GM23248 (cell line): ENCODE data around the gene NEMP2. TPM values are rescaled to one million over a fixed set of nuclear protein-coding genes. Genes with fewer than 3 reads are reported as not detected.

Experiments used
- DNase-seq: peaks from one replicate; pipeline ENCODE4 v3.0.0-alpha.2; 2015
- H2AFZ ChIP-seq: fragments of 200-600 bp; sonication (generic); 2 replicates; pipeline ENCODE4 v1.6.1; 2016; ENCODE audit warnings: antibody characterized with exemption
- H3F3A ChIP-seq: fragments of 200-600 bp; sonication (generic); 2 replicates; pipeline ENCODE4 v1.6.1; 2016; ENCODE audit warnings: mild to moderate bottlenecking, antibody characterized with exemption, mixed run types; ENCODE audit not compliant: insufficient read depth
- H3K27ac ChIP-seq: fragments of 200-600 bp; sonication (generic); 2 replicates; pipeline ENCODE4 v1.5.1; 2016; ENCODE audit warnings: mild to moderate bottlenecking
- H3K27me3 ChIP-seq: fragments of 200-600 bp; sonication (generic); replicated peaks from 2 replicates; pipeline ENCODE4 v1.6.1; 2016; ENCODE audit warnings: mild to moderate bottlenecking; ENCODE audit not compliant: insufficient read depth
- H3K36me3 ChIP-seq: fragments of 200-600 bp; sonication (generic); 2 replicates; pipeline ENCODE4 v1.6.1; 2016; ENCODE audit warnings: low read depth, mild to moderate bottlenecking
- H3K4me1 ChIP-seq: fragments of 200-600 bp; sonication (generic); 2 replicates; pipeline ENCODE4 v1.6.1; 2016; ENCODE audit warnings: mild to moderate bottlenecking; ENCODE audit not compliant: insufficient read depth
- H3K4me2 ChIP-seq: fragments of 200-600 bp; sonication (generic); one replicate; pipeline ENCODE4 v1.6.1; 2016; ENCODE audit warnings: mild to moderate bottlenecking; ENCODE audit not compliant: unreplicated experiment
- H3K4me3 ChIP-seq: fragments of 200-600 bp; sonication (generic); 2 replicates; pipeline ENCODE4 v1.5.1; 2016; ENCODE audit warnings: mild to moderate bottlenecking
- H3K79me2 ChIP-seq: fragments of 200-600 bp; sonication (generic); 2 replicates; pipeline ENCODE4 v1.6.1; 2016; ENCODE audit warnings: mild to moderate bottlenecking; ENCODE audit not compliant: insufficient read depth
- H3K9ac ChIP-seq: fragments of 200-600 bp; sonication (generic); 2 replicates; pipeline ENCODE4 v1.6.1; 2016; ENCODE audit warnings: mild to moderate bottlenecking
- H3K9me2 ChIP-seq: fragments of 200-600 bp; sonication (generic); 2 replicates; pipeline ENCODE4 v1.6.1; 2016; ENCODE audit warnings: mixed run types, mild to moderate bottlenecking, moderate library complexity; ENCODE audit not compliant: insufficient read depth
- H3K9me3 ChIP-seq: fragments of 200-600 bp; sonication (generic); one replicate; pipeline ENCODE4 v1.6.1; 2017; ENCODE audit warnings: low read depth
- H4K20me1 ChIP-seq: fragments of 200-600 bp; sonication (generic); 2 replicates; pipeline ENCODE4 v1.6.0; 2016; ENCODE audit not compliant: insufficient read depth
- EZH2 ChIP-seq: fragments of 200-600 bp; sonication (generic); IDR thresholded peaks from 2 replicates; pipeline ENCODE4 v1.6.1; 2018; ENCODE audit warnings: antibody characterized with exemption, mild to moderate bottlenecking; ENCODE audit not compliant: insufficient read depth, poor library complexity, severe bottlenecking
- EZH2phosphoT487 ChIP-seq: fragments of 200-600 bp; sonication (generic); IDR thresholded peaks from 2 replicates; pipeline ENCODE4 v1.6.1; 2018; ENCODE audit warnings: antibody characterized with exemption, moderate library complexity, mild to moderate bottlenecking, low read depth; ENCODE audit not compliant: insufficient read depth
- WGBS, 2 experiments: methylation state at CpG; one replicate each; pipeline ENCODE4 v1.1.6; 2015 to 2017; ENCODE audit warnings: low lambda C conversion rate in 2 of 2, low coverage in 1 of 2; ENCODE audit errors: missing lambda C conversion rate in 2 of 2; 5-methylcytosine and 5-hydroxymethylcytosine counted together
- in situ Hi-C: fragments of 300-500 bp; cut with MboI; formaldehyde crosslinking; loops from 2 replicates; pipeline ENCODE4 v1.15.0; 2020
- polyA plus RNA-seq: library from polyadenylated mRNA; unstranded; fragments of >200 nt; fragmentation: Nextera tagmentation; extraction: Ambion mirVana; gene quantifications from 2 replicates; pipeline ENCODE4 v1.2.1, GENCODE V29; 2016
- total RNA-seq: library from RNA; depleted of rRNA; stranded (reverse); fragments of >200 nt; shearing (Covaris generic); gene quantifications from 2 replicates; pipeline ENCODE4 v1.2.3, GENCODE V29; 2014

Gene NEMP2
- total and polyA plus RNA-seq, 2 experiments from 2014 or later = 2.7 to 3.8 TPM

DNA sequence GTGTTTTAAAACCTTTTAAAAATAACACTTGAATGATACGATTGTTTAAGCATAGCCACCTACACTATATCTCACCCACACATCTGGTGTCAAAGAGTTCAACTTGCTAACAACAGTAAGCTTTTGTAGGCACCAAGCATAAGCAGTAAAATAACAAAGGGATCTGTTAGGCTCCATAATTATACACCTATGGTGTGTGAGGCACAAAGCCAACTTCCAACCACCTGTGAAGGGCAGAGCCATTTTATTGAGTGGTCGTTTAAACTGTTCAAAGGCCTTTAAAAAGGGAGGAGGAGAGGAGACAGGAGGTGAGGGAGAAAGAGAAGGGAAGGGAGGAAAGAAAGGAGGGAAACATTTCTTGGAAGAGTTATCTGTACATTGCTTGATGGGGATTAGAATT is 27.9 kb downstream of the NEMP2 start:
- H3K9me2 ChIP-seq = no peaks in the 10 kb centered on the region
- H3K27ac ChIP-seq = no peak overlapping the region
- no peak overlapping the region for H3K9ac ChIP-seq
- 90 to 98% methylated on average over 2 of the region's 2 CpGs for WGBS, 2 experiments
- no peak overlapping the region for H3K4me2 ChIP-seq
- H3K36me3 ChIP-seq = no peaks in the 10 kb centered on the region
- peaks cover 4% of the 10 kb centered on the region; the same call in 1 of the 2 replicates for H3K4me1 ChIP-seq
- no peak for TF ChIP-seq EZH2
- TF ChIP-seq EZH2phosphoT487 = no peak
- H3F3A ChIP-seq = no peaks in the 10 kb centered on the region
- no peak for DNase-seq
- no peak overlapping the region for H2AFZ ChIP-seq
- H3K79me2 ChIP-seq = no peaks in the 10 kb centered on the region
- no peak overlapping the region for H3K4me3 ChIP-seq
- no peaks in the 10 kb centered on the region for H4K20me1 ChIP-seq
- no peaks in the 10 kb centered on the region for H3K27me3 ChIP-seq
- in situ Hi-C loops = loop anchor here (10.0 kb wide), 1 partner anchor 422 kb away; no protein-coding TSS in a partner anchor
- no peaks in the 10 kb centered on the region for H3K9me3 ChIP-seq

DNA sequence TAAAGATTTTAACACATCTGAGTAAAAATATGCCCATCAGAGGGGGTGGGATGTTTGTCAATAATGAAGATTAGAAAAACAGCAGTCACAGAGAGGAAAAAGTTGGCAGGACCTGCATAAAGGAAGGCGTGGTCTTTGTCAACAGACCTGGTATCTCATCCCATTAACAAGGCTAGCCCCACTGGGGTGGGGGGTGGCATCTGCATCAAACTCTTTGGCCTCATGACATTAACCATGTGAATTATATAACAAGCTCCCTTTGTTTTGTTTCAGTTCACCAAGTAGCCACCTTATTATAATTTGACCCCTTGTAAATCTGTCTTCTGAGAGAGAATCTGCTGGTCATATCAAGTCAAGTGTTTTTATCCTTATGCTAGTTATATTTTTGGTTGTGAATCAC is 28.8 kb downstream of the NEMP2 start:
- Histone ChIP-seq H3K9me3 (no peaks in the 10 kb centered on the region), H3K4me3 (no peak overlapping the region), H3K27me3 (no peaks in the 10 kb centered on the region), H3K79me2 (no peaks in the 10 kb centered on the region), H3K27ac (no peak overlapping the region), H3K9me2 (no peaks in the 10 kb centered on the region), H3F3A (no peaks in the 10 kb centered on the region), H3K4me1 (peaks cover 7% of the 10 kb centered on the region; the same call in 1 of the 2 replicates), H3K36me3 (no peaks in the 10 kb centered on the region), H2AFZ (no peak overlapping the region), H4K20me1 (no peaks in the 10 kb centered on the region), H3K9ac (no peak overlapping the region), H3K4me2 (no peak overlapping the region)
- no peak for DNase-seq
- in situ Hi-C loops = loop anchor here (10.0 kb wide), 1 partner anchor 421 kb away; no protein-coding TSS in a partner anchor
- WGBS, 2 experiments = 94 to 100% methylated on average over 1 of the region's 1 CpG
- TF ChIP-seq EZH2 = no peak
- no peak for TF ChIP-seq EZH2phosphoT487

DNA sequence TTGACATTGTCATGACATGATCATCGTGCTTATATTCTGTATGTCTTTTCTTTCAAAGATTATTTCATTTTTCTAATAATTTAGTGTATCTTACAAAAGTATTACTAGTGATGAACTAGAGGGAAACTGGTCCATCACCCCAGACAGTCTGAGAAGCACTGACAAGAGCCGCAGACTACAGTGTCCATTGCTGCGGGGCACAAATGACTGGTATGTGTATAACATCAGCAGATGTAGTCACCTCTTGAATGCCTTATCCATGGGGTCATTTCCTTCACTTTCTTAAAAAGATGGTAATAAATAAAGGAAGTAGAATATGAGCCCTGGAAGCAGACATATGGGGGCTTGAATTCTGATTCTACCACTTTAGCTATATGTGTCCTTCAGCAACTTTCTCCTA is 29.6 kb downstream of the NEMP2 start:
- WGBS, 2 experiments = 91 to 97% methylated on average over 3 of the region's 3 CpGs
- no peaks in the 10 kb centered on the region for H3K9me3 ChIP-seq
- no peaks in the 10 kb centered on the region for H3K27me3 ChIP-seq
- no peak for TF ChIP-seq EZH2phosphoT487
- no peak for TF ChIP-seq EZH2
- in situ Hi-C loops = loop anchor here (10.0 kb wide), 1 partner anchor 420 kb away; no protein-coding TSS in a partner anchor
- H4K20me1 ChIP-seq = no peaks in the 10 kb centered on the region
- H3K4me1 ChIP-seq = peaks cover 7% of the 10 kb centered on the region; the same call in 1 of the 2 replicates
- no peak overlapping the region for H3K9ac ChIP-seq
- H3F3A ChIP-seq = no peaks in the 10 kb centered on the region
- no peak overlapping the region for H2AFZ ChIP-seq
- H3K9me2 ChIP-seq = no peaks in the 10 kb centered on the region
- no peaks in the 10 kb centered on the region for H3K36me3 ChIP-seq
- H3K4me3 ChIP-seq = no peak overlapping the region
- H3K4me2 ChIP-seq = no peak overlapping the region
- H3K79me2 ChIP-seq = no peaks in the 10 kb centered on the region
- DNase-seq = no peak
- H3K27ac ChIP-seq = no peak overlapping the region

GRCh38 chr2:190503088-190503487 is 31.4 kb downstream of the NEMP2 start:
- H3K4me1 ChIP-seq = peaks cover 7% of the 10 kb centered on the region; the same call in 1 of the 2 replicates
- in situ Hi-C loops = loop anchor here (10.0 kb wide), 1 partner anchor 418 kb away; no protein-coding TSS in a partner anchor

More at GRCh38 chr2:190503088-190503487, 31.4 kb downstream of the NEMP2 start:
- Histone ChIP-seq H3K9me3 (no peaks in the 10 kb centered on the region), H4K20me1 (no peaks in the 10 kb centered on the region), H3K36me3 (no peaks in the 10 kb centered on the region), H3K4me2 (no peak overlapping the region), H3K9me2 (no peaks in the 10 kb centered on the region), H3K9ac (no peak overlapping the region), H3K27ac (no peak overlapping the region), H3F3A (no peaks in the 10 kb centered on the region), H3K79me2 (no peaks in the 10 kb centered on the region), H3K27me3 (no peaks in the 10 kb centered on the region), H3K4me3 (no peak overlapping the region), H2AFZ (no peak overlapping the region)
- DNase-seq = no peak
- TF ChIP-seq EZH2 = no peak
- no peak for TF ChIP-seq EZH2phosphoT487
- WGBS, 2 experiments = 96 to 100% methylated on average over 3 of the region's 3 CpGs
